Measurements from ENCODE around the gene PGLYRP1.
A peak's percentile ranks its signal among the peaks of the same experiment; 100 is the strongest.

- no peak for TF ChIP-seq POLR2A (IDR thresholded peaks at IDR 0.05)
- TF ChIP-seq CTCF (IDR thresholded peaks at IDR 0.05) = peak in 1 of 4 experiments; percentile 7
- no peak for TF ChIP-seq EP300 (IDR thresholded peaks at IDR 0.05)
- TF ChIP-seq POLR2AphosphoS5 (IDR thresholded peaks at IDR 0.05) = no peak
These were observed 7.7 kb downstream of the PGLYRP1 start for GRCh38 chr19:46014941-46015686.
